ENCODE measurements around the gene OSBPL1A. TPM values are rescaled to one million over a fixed set of nuclear protein-coding genes. Genes with fewer than 3 reads are reported as not detected.
"Not testable (repeated sequence)": the region's sequence is repeated elsewhere in the genome, so short reads cannot be mapped to it uniquely, and the experiment has no call there.

OSBPL1A gene
- total RNA-seq, 1 donor from 2014 or later: 50.6 TPM

DNA sequence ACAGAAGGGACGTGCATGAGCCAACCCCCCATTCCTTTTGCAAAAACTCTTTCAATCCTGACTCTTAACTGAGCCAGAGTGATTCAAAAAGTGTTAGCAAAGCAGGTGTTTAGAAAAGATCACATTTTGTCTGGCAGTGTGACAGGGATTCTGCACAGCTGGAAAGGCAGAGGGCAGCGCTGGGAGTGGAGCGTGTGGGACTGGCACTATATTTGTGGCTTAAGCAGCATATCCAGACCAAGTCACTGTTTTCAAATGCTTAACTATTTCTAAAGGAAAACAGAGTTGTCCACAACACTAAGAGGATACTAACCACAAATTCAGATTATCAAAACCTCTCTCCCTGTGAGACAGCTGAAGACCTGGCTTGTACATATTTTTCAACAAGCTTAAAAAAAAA lies 239.8 kb downstream of the OSBPL1A start:
- no peaks in the 10 kb centered on the region for H3K4me1 ChIP-seq
- no peak overlapping the region for H3K27ac ChIP-seq
- H3K36me3 ChIP-seq: peaks cover 50% of the 10 kb centered on the region
- no peak for ATAC-seq
- DNase-seq: no peak
- intact Hi-C loops (cut with DNase I): no loop called here
- H3K4me3 ChIP-seq: no peak overlapping the region
- no peaks in the 10 kb centered on the region for H3K9me3 ChIP-seq
- no peaks in the 10 kb centered on the region for H3K27me3 ChIP-seq (ENCODE audit: low read depth)
- TF ChIP-seq, protein P1, sequence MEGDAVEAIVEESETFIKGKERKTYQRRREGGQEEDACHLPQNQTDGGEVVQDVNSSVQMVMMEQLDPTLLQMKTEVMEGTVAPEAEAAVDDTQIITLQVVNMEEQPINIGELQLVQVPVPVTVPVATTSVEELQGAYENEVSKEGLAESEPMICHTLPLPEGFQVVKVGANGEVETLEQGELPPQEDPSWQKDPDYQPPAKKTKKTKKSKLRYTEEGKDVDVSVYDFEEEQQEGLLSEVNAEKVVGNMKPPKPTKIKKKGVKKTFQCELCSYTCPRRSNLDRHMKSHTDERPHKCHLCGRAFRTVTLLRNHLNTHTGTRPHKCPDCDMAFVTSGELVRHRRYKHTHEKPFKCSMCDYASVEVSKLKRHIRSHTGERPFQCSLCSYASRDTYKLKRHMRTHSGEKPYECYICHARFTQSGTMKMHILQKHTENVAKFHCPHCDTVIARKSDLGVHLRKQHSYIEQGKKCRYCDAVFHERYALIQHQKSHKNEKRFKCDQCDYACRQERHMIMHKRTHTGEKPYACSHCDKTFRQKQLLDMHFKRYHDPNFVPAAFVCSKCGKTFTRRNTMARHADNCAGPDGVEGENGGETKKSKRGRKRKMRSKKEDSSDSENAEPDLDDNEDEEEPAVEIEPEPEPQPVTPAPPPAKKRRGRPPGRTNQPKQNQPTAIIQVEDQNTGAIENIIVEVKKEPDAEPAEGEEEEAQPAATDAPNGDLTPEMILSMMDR (IDR thresholded peaks at IDR 0.05): no peak

DNA sequence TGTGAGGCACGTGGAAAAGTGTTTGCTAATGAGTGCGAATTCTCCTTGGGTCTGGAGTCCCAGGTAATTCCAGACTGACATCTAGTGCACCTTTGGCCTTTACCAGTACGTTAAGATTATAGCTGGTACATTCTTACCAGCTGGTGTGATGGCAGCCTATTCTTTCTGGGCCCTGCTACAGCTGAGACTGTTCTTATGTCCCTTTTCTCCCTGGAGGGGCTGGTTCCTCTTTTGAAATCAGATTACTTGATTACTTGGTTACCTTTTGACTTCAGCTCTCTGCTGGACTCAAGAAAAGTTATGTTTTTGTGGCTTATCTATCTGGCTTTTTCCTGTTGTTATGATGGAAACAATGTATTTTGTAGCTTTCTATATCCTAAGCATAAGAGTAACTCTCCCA lies 244.2 kb downstream of the OSBPL1A start:
- H3K27ac ChIP-seq: no peak overlapping the region
- DNase-seq: no peak
- no peaks in the 10 kb centered on the region for H3K27me3 ChIP-seq (ENCODE audit: low read depth)
- H3K9me3 ChIP-seq: no peaks in the 10 kb centered on the region
- no peaks in the 10 kb centered on the region for H3K4me1 ChIP-seq
- intact Hi-C loops (cut with DNase I): no loop called here
- no peak overlapping the region for H3K4me3 ChIP-seq
- ATAC-seq: no peak
- peaks cover 20% of the 10 kb centered on the region for H3K36me3 ChIP-seq
- TF ChIP-seq, protein P1 (IDR thresholded peaks at IDR 0.05): no peak

DNA sequence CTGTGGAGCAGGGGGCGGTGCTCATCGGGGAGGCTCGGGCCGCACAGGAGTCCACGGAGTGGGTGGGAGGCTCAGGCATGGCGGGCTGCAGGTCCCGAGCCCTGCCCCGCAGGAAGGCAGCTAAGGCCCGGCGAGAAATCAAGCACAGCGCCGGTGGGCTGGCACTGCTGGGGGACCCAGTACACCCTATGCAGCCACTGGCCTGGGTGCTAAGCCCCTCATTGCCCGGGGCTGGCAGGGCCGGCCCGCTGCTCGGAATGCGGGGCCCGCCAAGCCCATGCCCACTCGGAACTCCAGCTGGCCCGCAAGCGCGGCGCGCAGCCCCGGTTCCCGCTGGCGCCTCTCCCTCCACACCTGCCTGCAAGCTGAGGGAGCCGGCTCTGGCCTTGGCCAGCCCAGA lies 248.0 kb downstream of the OSBPL1A start:
- H3K36me3 ChIP-seq; H3K27me3 ChIP-seq (ENCODE audit: low read depth); ATAC-seq; H3K27ac ChIP-seq; H3K9me3 ChIP-seq; intact Hi-C loops (cut with DNase I); DNase-seq; H3K4me1 ChIP-seq; H3K4me3 ChIP-seq: not testable (repeated sequence)

DNA sequence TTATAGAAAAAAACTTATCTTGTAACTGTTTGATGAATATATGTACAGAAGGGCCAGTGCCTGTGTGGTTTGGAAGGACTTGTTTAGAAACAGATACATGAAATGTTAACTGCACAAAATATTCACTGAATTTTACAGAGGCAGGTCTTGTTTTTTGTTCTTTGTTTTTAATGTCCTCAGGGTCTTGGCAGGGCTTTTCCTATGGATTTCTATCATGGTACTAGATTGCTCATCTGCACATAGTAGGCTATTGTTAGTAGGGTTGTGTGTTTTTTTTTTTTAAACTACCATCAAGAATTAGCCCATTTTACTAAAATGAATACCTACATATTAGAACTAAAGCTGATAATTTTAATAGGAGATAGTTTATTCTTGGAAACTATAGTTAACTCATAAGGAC lies 255.2 kb downstream of the OSBPL1A start:
- no peak overlapping the region for H3K27ac ChIP-seq
- DNase-seq (no peak), ATAC-seq (no peak)
- H3K27me3 ChIP-seq (ENCODE audit: low read depth): peaks cover 9% of the 10 kb centered on the region
- TF ChIP-seq, protein P1 (IDR thresholded peaks at IDR 0.05): no peak
- H3K9me3 ChIP-seq: no peaks in the 10 kb centered on the region
- no peaks in the 10 kb centered on the region for H3K36me3 ChIP-seq
- H3K4me3 ChIP-seq: no peak overlapping the region
- H3K4me1 ChIP-seq: peaks cover 9% of the 10 kb centered on the region
- intact Hi-C loops (cut with DNase I): no loop called here

DNA sequence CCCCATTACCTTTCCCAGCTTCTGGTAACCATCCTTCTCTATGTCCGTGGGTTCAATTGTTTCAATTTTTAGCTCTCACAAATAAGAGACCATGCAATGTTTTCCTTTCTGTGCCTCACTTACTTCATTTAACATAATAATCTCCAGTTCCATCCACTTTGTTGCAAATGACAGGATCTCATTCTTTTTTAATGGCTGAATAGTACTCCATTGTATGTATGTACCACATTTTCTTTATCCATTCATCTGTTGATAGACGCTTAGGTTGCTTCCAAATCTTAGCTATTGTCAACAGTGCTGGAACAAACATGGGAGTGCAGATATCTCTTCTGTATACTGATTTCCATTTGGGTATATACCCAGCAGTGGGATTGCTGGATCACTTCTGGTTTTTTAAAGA lies 256.9 kb downstream of the OSBPL1A start:
- no peaks in the 10 kb centered on the region for H3K9me3 ChIP-seq
- ATAC-seq: no peak
- H3K36me3 ChIP-seq: no peaks in the 10 kb centered on the region
- DNase-seq: no peak
- no peak overlapping the region for H3K4me3 ChIP-seq
- peaks cover 9% of the 10 kb centered on the region for H3K4me1 ChIP-seq
- TF ChIP-seq, protein P1 (IDR thresholded peaks at IDR 0.05): no peak
- H3K27ac ChIP-seq: no peak overlapping the region
- H3K27me3 ChIP-seq (ENCODE audit: low read depth): peaks cover 9% of the 10 kb centered on the region
- intact Hi-C loops (cut with DNase I): no loop called here

DNA sequence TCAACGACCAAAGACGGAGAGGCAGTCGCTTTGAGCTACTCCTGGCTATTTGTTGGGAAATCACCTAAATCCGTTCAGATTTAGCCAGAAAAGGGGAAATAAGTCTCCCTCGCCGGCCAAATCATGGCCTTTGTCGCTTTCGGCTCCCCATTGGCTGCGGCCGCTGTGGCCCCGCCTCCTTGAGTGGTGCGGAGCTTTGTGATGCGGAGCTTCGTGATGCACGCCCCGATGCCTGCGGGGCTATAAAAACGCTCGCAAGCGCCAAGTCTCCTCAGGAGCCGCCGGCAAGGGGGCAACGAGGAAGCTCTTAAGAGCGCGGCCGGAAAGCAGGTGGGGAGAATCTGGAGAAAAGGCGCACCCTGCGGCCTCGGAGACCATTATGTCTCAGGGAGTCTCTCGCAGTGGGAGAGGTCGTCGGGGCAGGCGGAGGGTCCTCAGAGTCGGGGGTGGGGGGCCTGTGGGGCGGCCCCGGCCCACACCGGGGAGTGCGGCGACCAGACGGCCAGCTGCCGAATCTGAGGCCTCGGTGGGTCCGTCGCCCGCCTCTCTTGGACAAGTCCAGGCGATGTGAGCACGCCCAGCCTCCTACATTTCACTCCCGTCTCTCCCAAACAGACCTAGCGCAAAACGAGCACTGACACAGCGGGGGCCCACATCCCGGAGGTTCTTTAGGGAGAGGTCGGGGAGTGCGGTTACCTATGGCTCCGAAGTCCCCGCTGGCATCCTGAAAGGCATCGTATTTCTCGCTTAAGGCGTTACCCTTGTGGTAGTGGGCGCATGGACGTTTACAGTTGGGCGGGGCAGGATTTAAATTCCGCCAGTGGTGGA lies 258.6 kb downstream of the OSBPL1A start, which contains the start of gene CABYR:
Gene CABYR, plus strand, starts transcription at position 274 of the 828 bp plus-strand sequence. CDS start 4,053 bp downstream, outside the sequence.
- Histone ChIP-seq H3K4me1 (peaks cover 9% of the 10 kb centered on the region), H3K9me3 (no peaks in the 10 kb centered on the region), H3K36me3 (no peaks in the 10 kb centered on the region), H3K27me3 (ENCODE audit: low read depth) (peaks cover 9% of the 10 kb centered on the region), H3K4me3 (peak within 1 kb of the TSS; percentile 55), H3K27ac (no peak within 1 kb of the TSS)
- ATAC-seq (peak; percentile 90), DNase-seq (peak; percentile 74)
- intact Hi-C loops (cut with DNase I): no loop called here
- TF ChIP-seq, protein P1 (IDR thresholded peaks at IDR 0.05): no peak
